HG03175 (cell line): ENCODE measurements around the gene ATP11A.

ENCODE experiments used
- ATAC-seq: cut with Tn5 transposase; IDR thresholded peaks from one replicate; pipeline ENCODE4 v1.9.1; 2021; ENCODE audit warnings: mild to moderate bottlenecking, moderate library complexity; ENCODE audit not compliant: unreplicated experiment

Gene ATP11A

GRCh38 chr13:112899281-112900225 is 209.7 kb downstream of the ATP11A start:
- no peak for ATAC-seq

- no peak for ATAC-seq
Measured at GRCh38 chr13:112900226-112900600, 210.4 kb downstream of the ATP11A start.

- ATAC-seq = no peak
Measured at GRCh38 chr13:112900691-112901091, 210.9 kb downstream of the ATP11A start.

- no peak for ATAC-seq
Measured at GRCh38 chr13:112902101-112902651, 212.3 kb downstream of the ATP11A start.

GRCh38 chr13:112902669-112903068 is 212.8 kb downstream of the ATP11A start:
- ATAC-seq = no peak

- no peak for ATAC-seq
Measured at GRCh38 chr13:112903071-112903577, 213.3 kb downstream of the ATP11A start.

- ATAC-seq = no peak
Measured at GRCh38 chr13:112903606-112904195, 213.9 kb downstream of the ATP11A start.

- no peak for ATAC-seq
Measured at GRCh38 chr13:112904436-112904960, 214.7 kb downstream of the ATP11A start.

- ATAC-seq = no peak
Measured at GRCh38 chr13:112905086-112905485, 215.2 kb downstream of the ATP11A start.

GRCh38 chr13:112905619-112905989 is 215.8 kb downstream of the ATP11A start:
- ATAC-seq = no peak

- ATAC-seq = no peak
Measured at GRCh38 chr13:112905990-112906641, 216.3 kb downstream of the ATP11A start.

GRCh38 chr13:112907286-112907685 is 217.4 kb downstream of the ATP11A start:
- no peak for ATAC-seq

GRCh38 chr13:112907871-112908331 is 218.1 kb downstream of the ATP11A start:
- ATAC-seq = no peak

- ATAC-seq = no peak
Measured at GRCh38 chr13:112908342-112908741, 218.5 kb downstream of the ATP11A start.

GRCh38 chr13:112910016-112910415 is 220.2 kb downstream of the ATP11A start:
- ATAC-seq = no peak

- no peak for ATAC-seq
Measured at GRCh38 chr13:112910616-112911280, 220.9 kb downstream of the ATP11A start.

- no peak for ATAC-seq
Measured at GRCh38 chr13:112911285-112911701, 221.5 kb downstream of the ATP11A start.

GRCh38 chr13:112911883-112912282 is 222.0 kb downstream of the ATP11A start:
- ATAC-seq = no peak

GRCh38 chr13:112912726-112913440 is 223.0 kb downstream of the ATP11A start:
- ATAC-seq = no peak

- no peak for ATAC-seq
Measured at GRCh38 chr13:112916296-112916695, 226.5 kb downstream of the ATP11A start.
